HCT116 (cell line): ENCODE results near the gene GHR. TPM values are rescaled to one million over a fixed set of nuclear protein-coding genes. Genes with fewer than 3 reads are reported as not detected.

Experiments used
- ATAC-seq: fragments of 200-7000 bp; cut with Tn5 transposase; 2 replicates; pipeline ENCODE4 v1.9.1; 2020; ENCODE audit warnings: mild to moderate bottlenecking, moderate library complexity
- BruUV-seq: library from RNA; stranded (reverse); fragments of 400-500 nt; replicated peaks from 2 replicates; lab custom pipeline; 2021; lab: Mats Ljungman, UMichigan
- CTCF ChIA-PET: fragments of 300-600 bp; sonication (Branson Sonifier 250); formaldehyde crosslinking; loops from one replicate; lab custom pipeline; 2021; ENCODE audit warnings: antibody characterized with exemption; lab: Charles Lee
- POLR2A ChIA-PET: fragments of 300-600, 350-600 bp; sonication (Branson Sonifier 250); formaldehyde crosslinking; loops from one replicate; lab custom pipeline; 2021; ENCODE audit warnings: antibody characterized with exemption; lab: Charles Lee
- RAD21 ChIA-PET, 2 experiments: fragments of 300-600 bp; sonication (Branson Sonifier 250); formaldehyde crosslinking; loops; one replicate each; lab custom pipeline; 2023; ENCODE audit warnings: low total read pairs in 2 of 2; ENCODE audit not compliant: uncharacterized antibody in 2 of 2, unreplicated experiment in 2 of 2, low non-redundant PET in 1 of 2; lab: Charles Lee
- DNase-seq: peaks from one replicate; pipeline ENCODE4 v3.0.0-alpha.2; 2010; ENCODE audit warnings: low read depth, low spot score
- H2AFZ ChIP-seq: fragments of 200-600 bp; shearing (Covaris generic), sonication (generic); 2 replicates; pipeline ENCODE4 v1.6.1; 2017; ENCODE audit warnings: low read depth, mixed run types, mixed read lengths, antibody characterized with exemption, low read length; ENCODE audit not compliant: poor library complexity, severe bottlenecking
- H3K27ac ChIP-seq: 2 replicates; pipeline ENCODE4 v1.5.1; 2012; ENCODE audit warnings: low read depth, low read length
- H3K27me3 ChIP-seq: fragments of 200-600 bp; sonication (generic); 2 replicates; pipeline ENCODE4 v1.6.1; 2016; ENCODE audit warnings: mixed run types, low read length, mixed read lengths; ENCODE audit not compliant: insufficient read depth
- H3K36me3 ChIP-seq, 2 experiments: fragments of 200-500 bp in 1 of 2; fragments of 200-600 bp in 1 of 2; sonication (Bioruptor generic) in 1 of 2; sonication (generic) in 1 of 2; 2 replicates each; pipeline versions ENCODE4 v1.5.1 to v1.6.1; 2014 to 2016; ENCODE audit warnings: low read length in 2 of 2, inconsistent platforms in 1 of 2, mixed read lengths in 1 of 2, mixed run types in 1 of 2; ENCODE audit not compliant: insufficient read depth in 2 of 2, control insufficient read depth in 1 of 2
- H3K4me1 ChIP-seq, 2 experiments: fragments of 200-600 bp in 1 of 2; sonication (generic) in 1 of 2; 2 replicates each; pipeline versions ENCODE4 v1.5.1 to v1.6.1; 2012 to 2017; ENCODE audit warnings: low read length in 2 of 2, inconsistent platforms in 1 of 2, mild to moderate bottlenecking in 1 of 2, mixed read lengths in 1 of 2, mixed run types in 1 of 2, moderate library complexity in 1 of 2; ENCODE audit not compliant: insufficient read depth in 2 of 2, control insufficient read depth in 1 of 2
- H3K4me2 ChIP-seq: fragments of 200-600 bp; sonication (generic); 2 replicates; pipeline ENCODE4 v1.6.1; 2017; ENCODE audit warnings: mixed run types, low read length, mixed read lengths
- H3K4me3 ChIP-seq, 2 experiments: fragments of 200-600 bp in 1 of 2; sonication (generic) in 1 of 2; replicated peaks in 1 of 2; 2 replicates each; pipeline ENCODE4 v1.5.1; 2011 to 2016; ENCODE audit warnings: low read length in 2 of 2, control low read depth in 1 of 2, low read depth in 1 of 2, mild to moderate bottlenecking in 1 of 2, mixed read lengths in 1 of 2, mixed run types in 1 of 2
- H3K79me2 ChIP-seq: fragments of 200-600 bp; sonication (generic); 2 replicates; pipeline ENCODE4 v1.6.1; 2017; ENCODE audit warnings: mild to moderate bottlenecking, mixed run types, low read length, moderate library complexity, mixed read lengths; ENCODE audit not compliant: insufficient read depth
- H3K9ac ChIP-seq: fragments of 200-600 bp; sonication (generic); 2 replicates; pipeline ENCODE4 v1.6.1; 2016; ENCODE audit warnings: low read length, mixed read lengths
- H3K9me2 ChIP-seq: fragments of 200-600 bp; sonication (generic), shearing (Covaris generic); 2 replicates; pipeline ENCODE4 v1.6.1; 2017; ENCODE audit warnings: mixed run types, mild to moderate bottlenecking, moderate library complexity; ENCODE audit not compliant: insufficient read depth
- H3K9me3 ChIP-seq, 2 experiments: fragments of 200-500 bp in 1 of 2; fragments of 200-600 bp in 1 of 2; sonication (Bioruptor generic) in 1 of 2; sonication (generic) in 1 of 2; 2 replicates each; pipeline ENCODE4 v1.6.1; 2014 to 2017; ENCODE audit warnings: low read length in 2 of 2, mixed read lengths in 2 of 2, inconsistent platforms in 1 of 2, low read depth in 1 of 2, mild to moderate bottlenecking in 1 of 2, mixed run types in 1 of 2, moderate library complexity in 1 of 2; ENCODE audit not compliant: control insufficient read depth in 1 of 2, insufficient read depth in 1 of 2
- H4K20me1 ChIP-seq: fragments of 200-600 bp; sonication (generic), shearing (Covaris generic); 2 replicates; pipeline ENCODE4 v1.6.1; 2017; ENCODE audit warnings: mixed run types, mild to moderate bottlenecking, moderate library complexity; ENCODE audit not compliant: insufficient read depth
- CBX3 ChIP-seq: IDR thresholded peaks from 2 replicates; pipeline ENCODE4 v1.6.1; 2012; ENCODE audit warnings: low read depth
- ELF1 ChIP-seq: IDR thresholded peaks from 2 replicates; pipeline ENCODE4 v1.6.1; 2012; ENCODE audit warnings: low read depth, borderline replicate concordance
- MAX ChIP-seq: IDR thresholded peaks from 2 replicates; pipeline ENCODE4 v1.6.1; 2012
- POLR2A ChIP-seq: IDR thresholded peaks from 2 replicates; pipeline ENCODE4 v1.7.0; 2011; ENCODE audit warnings: borderline replicate concordance; ENCODE audit not compliant: insufficient read depth, insufficient read length; ENCODE audit errors: extremely low read depth
- POLR2AphosphoS5 ChIP-seq: IDR thresholded peaks from 2 replicates; pipeline ENCODE4 v1.6.1; 2011; ENCODE audit warnings: mild to moderate bottlenecking, low read depth, low read length, moderate library complexity
- RAD21 ChIP-seq: IDR thresholded peaks from 2 replicates; pipeline ENCODE4 v1.6.1; 2012; ENCODE audit warnings: low read depth, mild to moderate bottlenecking
- REST ChIP-seq: IDR thresholded peaks from 2 replicates; pipeline ENCODE4 v1.6.1; 2012; ENCODE audit warnings: low read depth
- TCF7L2 ChIP-seq: IDR thresholded peaks from 2 replicates; pipeline ENCODE4 v1.7.0; 2011; ENCODE audit warnings: borderline replicate concordance, inconsistent platforms; ENCODE audit not compliant: insufficient read depth, insufficient read length; ENCODE audit errors: extremely low read depth
- YY1 ChIP-seq: IDR thresholded peaks from 2 replicates; pipeline ENCODE4 v1.6.1; 2011; ENCODE audit warnings: low read length, low read depth, moderate library complexity, mild to moderate bottlenecking; ENCODE audit not compliant: insufficient replicate concordance; ENCODE audit errors: extremely low read depth
- ZBTB33 ChIP-seq: IDR thresholded peaks from 2 replicates; pipeline ENCODE4 v1.6.1; 2011; ENCODE audit warnings: mild to moderate bottlenecking, low read length, moderate library complexity; ENCODE audit not compliant: insufficient replicate concordance; ENCODE audit errors: extremely low read depth
- ZFX ChIP-seq: fragments of 450-650 bp; IDR thresholded peaks from 2 replicates; pipeline ENCODE4 v1.6.1; 2017
- intact Hi-C: fragments of 100-400 bp; cut with micrococcal nuclease; formaldehyde crosslinking; loops from 2 replicates; pipeline ENCODE4 v1.10.0; 2022
- total RNA-seq: library from RNA; stranded (reverse); gene quantifications from one replicate; pipeline ENCODE4 v1.2.1, GENCODE V29; 2021; ENCODE audit not compliant: unreplicated experiment

The GHR gene
- total RNA-seq, 1 experiment from 2014 or later, result not detected

GRCh38 chr5:42403236-42403635 lies 20.0 kb upstream of the GHR start:
- Histone ChIP-seq H3K9me3 (no peaks in the 10 kb centered on the region), H3K4me3 (no peak overlapping the region), H4K20me1 (no peaks in the 10 kb centered on the region), H2AFZ (no peak overlapping the region), H3K9me2 (no peaks in the 10 kb centered on the region), H3K79me2 (no peaks in the 10 kb centered on the region), H3K27me3 (no peaks in the 10 kb centered on the region), H3K4me2 (no peak overlapping the region), H3K27ac (no peak overlapping the region), H3K9ac (no peak overlapping the region), H3K36me3 (no peaks in the 10 kb centered on the region), H3K4me1 (no peaks in the 10 kb centered on the region)
- intact Hi-C loops, result no loop called here
- POLR2A ChIA-PET, result no interaction called here
- RAD21 ChIA-PET, result no interaction called here
- CTCF ChIA-PET, result no interaction called here
- BruUV-seq, result no TSS peak
- DNase-seq (no peak), ATAC-seq (no peak)
- TF ChIP-seq YY1 (no peak), ZBTB33 (no peak), MAX (no peak), ZFX (no peak), POLR2A (no peak), ELF1 (no peak)

- intact Hi-C loops, result no loop called here
- TF ChIP-seq ZBTB33 (no peak), CBX3 (no peak), RAD21 (no peak), MAX (no peak), REST (no peak), ZFX (no peak), POLR2AphosphoS5 (no peak), TCF7L2 (no peak)
Observed at GRCh38 chr5:42404366-42404765, 18.9 kb upstream of the GHR start.

More at GRCh38 chr5:42404366-42404765, 18.9 kb upstream of the GHR start:
- no peak overlapping the region for H3K4me2 ChIP-seq
- no peaks in the 10 kb centered on the region for H3K4me1 ChIP-seq
- no peaks in the 10 kb centered on the region for H3K9me3 ChIP-seq
- BruUV-seq, result no TSS peak
- no peak overlapping the region for H3K4me3 ChIP-seq
- H3K36me3 ChIP-seq, result no peaks in the 10 kb centered on the region
- POLR2A ChIA-PET, result no interaction called here
- H3K27ac ChIP-seq, result no peak overlapping the region
- H3K9ac ChIP-seq, result no peak overlapping the region
- H3K9me2 ChIP-seq, result no peaks in the 10 kb centered on the region
- CTCF ChIA-PET, result no interaction called here
- no peaks in the 10 kb centered on the region for H4K20me1 ChIP-seq
- no peak overlapping the region for H2AFZ ChIP-seq
- H3K27me3 ChIP-seq, result no peaks in the 10 kb centered on the region
- ATAC-seq (no peak), DNase-seq (no peak)
- H3K79me2 ChIP-seq, result no peaks in the 10 kb centered on the region
- RAD21 ChIA-PET, result no interaction called here
